Endothelial cell of umbilical vein (primary cell): ENCODE measurements around the gene SLC27A2. TPM values are rescaled to one million over a fixed set of nuclear protein-coding genes. Genes with fewer than 3 reads are reported as not detected.

Source experiments
- BruUV-seq: library from RNA; stranded (reverse); fragments of 400-500 nt; replicated peaks from 2 replicates; lab custom pipeline; 2021; lab: Mats Ljungman, UMichigan
- CTCF ChIA-PET: fragments of 300-600, 350-600 bp; sonication (Branson Sonifier 250); formaldehyde crosslinking; loops from one replicate; lab custom pipeline; 2021; ENCODE audit warnings: antibody characterized with exemption, inconsistent platforms; lab: Charles Lee
- POLR2A ChIA-PET: fragments of 300-600, 350-600 bp; sonication (Branson Sonifier 250); formaldehyde crosslinking; loops from one replicate; lab custom pipeline; 2021; ENCODE audit warnings: antibody characterized with exemption, inconsistent platforms; lab: Charles Lee
- DNase-seq: peaks from one replicate; pipeline ENCODE4 v3.0.0-alpha.2; 2011; ENCODE audit warnings: low read depth, low spot score
- FAIRE-seq: peaks from 2 replicates; lab custom pipeline; 2011; peaks lifted over from hg19 to GRCh38; lab: Jason Lieb, UNC
- H2AFZ ChIP-seq: 2 replicates; pipeline ENCODE4 v1.6.0; 2012; ENCODE audit warnings: low read depth, low read length, control low read depth, inconsistent platforms
- H3K27ac ChIP-seq: 2 replicates; pipeline ENCODE4 v1.5.1; 2011; ENCODE audit warnings: low read depth, mild to moderate bottlenecking, control low read depth, low read length, moderate library complexity; ENCODE audit not compliant: insufficient read depth
- H3K27me3 ChIP-seq, 2 experiments: 2 replicates each; pipeline versions ENCODE4 v1.6.0 to v1.6.1; 2011; ENCODE audit warnings: low read length in 2 of 2, mixed read lengths in 1 of 2; ENCODE audit not compliant: control insufficient read depth in 2 of 2, insufficient read depth in 2 of 2
- H3K36me3 ChIP-seq, 2 experiments: 2 replicates in 1 of 2; 3 replicates in 1 of 2; pipeline ENCODE4 v1.5.1; 2011; ENCODE audit warnings: low read length in 2 of 2, mild to moderate bottlenecking in 1 of 2, moderate library complexity in 1 of 2; ENCODE audit not compliant: control insufficient read depth in 2 of 2, insufficient read depth in 2 of 2; ENCODE audit errors: extremely low read depth in 1 of 2
- H3K4me1 ChIP-seq: 3 replicates; pipeline ENCODE4 v1.5.1; 2011; ENCODE audit warnings: mild to moderate bottlenecking, low read length; ENCODE audit not compliant: control insufficient read depth, insufficient read depth; ENCODE audit errors: extremely low read depth
- H3K4me2 ChIP-seq: 2 replicates; pipeline ENCODE4 v1.6.1; 2011; ENCODE audit warnings: low read length, control low read depth, mixed read lengths; ENCODE audit not compliant: insufficient read depth
- H3K4me3 ChIP-seq, 3 experiments: fragments of 200-600 bp in 1 of 3; sonication (generic), shearing (Covaris generic) in 1 of 3; replicated peaks in 1 of 3; 2 replicates each; pipeline ENCODE4 v1.5.1; 2011 to 2016; ENCODE audit warnings: control low read depth in 3 of 3, low read length in 3 of 3, mild to moderate bottlenecking in 2 of 3, inconsistent platforms in 1 of 3, low read depth in 1 of 3, moderate library complexity in 1 of 3; ENCODE audit not compliant: insufficient read depth in 1 of 3
- H3K79me2 ChIP-seq: 2 replicates; pipeline ENCODE4 v1.6.0; 2012; ENCODE audit warnings: low read length, inconsistent platforms; ENCODE audit not compliant: control insufficient read depth, insufficient read depth
- H3K9ac ChIP-seq: replicated peaks from 2 replicates; pipeline ENCODE3; 2011; ENCODE audit warnings: low read length, control low read depth; ENCODE audit not compliant: insufficient read depth; ENCODE audit errors: extremely low read depth
- H3K9me1 ChIP-seq: replicated peaks from 3 replicates; pipeline ENCODE4 v1.6.0; 2011; ENCODE audit warnings: mild to moderate bottlenecking, low read length; ENCODE audit not compliant: control insufficient read depth, insufficient read depth; ENCODE audit errors: extremely low read depth
- H3K9me3 ChIP-seq: replicated peaks from 2 replicates; pipeline ENCODE4 v1.5.1; 2012; ENCODE audit warnings: low read length, inconsistent platforms; ENCODE audit not compliant: control insufficient read depth, insufficient read depth
- H4K20me1 ChIP-seq: replicated peaks from 2 replicates; pipeline ENCODE3; 2011; ENCODE audit warnings: mild to moderate bottlenecking, low read length; ENCODE audit not compliant: control insufficient read depth, insufficient read depth; ENCODE audit errors: extremely low read depth
- EZH2 ChIP-seq: IDR thresholded peaks from 2 replicates; pipeline ENCODE4 v1.6.1; 2012; ENCODE audit warnings: borderline replicate concordance, low read depth, mild to moderate bottlenecking, moderate library complexity, low read length, inconsistent platforms; ENCODE audit not compliant: severe bottlenecking
- FOS ChIP-seq: IDR thresholded peaks from 2 replicates; pipeline ENCODE4 v1.6.1; 2011; ENCODE audit warnings: mild to moderate bottlenecking, low read length, moderate library complexity, borderline replicate concordance; ENCODE audit not compliant: insufficient read depth
- GATA2 ChIP-seq: IDR thresholded peaks from 2 replicates; pipeline ENCODE4 v1.7.0; 2011; ENCODE audit warnings: low read depth, mild to moderate bottlenecking, moderate library complexity, mixed read lengths, low read length; ENCODE audit not compliant: insufficient read length, insufficient read depth
- JUN ChIP-seq: IDR thresholded peaks from 2 replicates; pipeline ENCODE4 v1.6.1; 2011; ENCODE audit warnings: borderline replicate concordance, low read depth; ENCODE audit not compliant: insufficient read length, insufficient read depth
- MYC ChIP-seq: IDR thresholded peaks from one replicate; pipeline ENCODE4 v1.6.1; 2011; ENCODE audit warnings: mild to moderate bottlenecking, low read depth, low read length
- POLR2A ChIP-seq: IDR thresholded peaks from 2 replicates; pipeline ENCODE4 v1.6.1; 2012; ENCODE audit warnings: low read depth, mild to moderate bottlenecking, control low read depth, low read length
- POLR2AphosphoS5 ChIP-seq: IDR thresholded peaks from 2 replicates; pipeline ENCODE4 v1.6.1; 2012; ENCODE audit warnings: low read depth, mild to moderate bottlenecking, control low read depth, low read length, moderate library complexity; ENCODE audit not compliant: insufficient read depth
- dilution Hi-C: fragments of 300-500 bp; cut with MboI; formaldehyde crosslinking; loops from one replicate; pipeline ENCODE4 v1.15.0; 2019; ENCODE audit warnings: low sequenced_read_pairs; ENCODE audit not compliant: extremely low pct_ligation_motif_present
- intact Hi-C: fragments of 100-400 bp; cut with micrococcal nuclease; formaldehyde crosslinking; loops from one replicate; pipeline ENCODE4 v1.10.0; 2022
- polyA plus RNA-seq, 4 experiments: library from polyadenylated mRNA; depleted of rRNA in 3 of 4; stranded (reverse) in 3 of 4; unstranded in 1 of 4; fragments of >200 nt; gene quantifications; 2 replicates each; pipeline versions ENCODE4 v1.2.1 to v1.2.3, GENCODE V29; 2011 to 2012; ENCODE audit warnings: missing spikeins in 1 of 4
- total RNA-seq: library from RNA; stranded (reverse); gene quantifications from 2 replicates; pipeline ENCODE4 v1.2.3, GENCODE V29; 2021
- TF ChIP-seq, protein P1 (sequence below): IDR thresholded peaks from 2 replicates; pipeline ENCODE4 v1.6.1; 2011; ENCODE audit not compliant: insufficient read depth, insufficient read length

The SLC27A2 gene
- total and polyA plus RNA-seq, 2 donors (not counting 3 experiments of a cell fraction or from before 2014, with no cell fraction given): not detected

DNA sequence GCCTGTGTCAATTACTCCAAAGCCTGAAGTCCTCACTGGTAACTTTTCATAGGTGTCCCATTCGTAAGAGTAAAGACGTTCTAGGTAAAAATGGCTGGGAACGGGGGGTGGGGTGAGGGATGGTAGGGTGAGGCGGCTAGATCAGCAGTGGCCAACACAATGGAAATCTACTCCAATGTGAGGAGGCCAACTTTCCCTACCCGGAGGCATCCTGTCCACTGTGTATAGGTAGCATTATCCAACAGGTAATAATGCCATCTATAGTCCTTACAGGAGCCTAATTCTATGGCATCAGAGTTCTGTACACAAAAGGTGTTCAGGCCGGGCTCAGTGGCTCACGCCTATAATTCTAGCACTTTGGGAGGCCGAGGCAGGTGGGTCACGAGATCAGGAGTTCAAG, 54.4 kb downstream of the SLC27A2 start:
- no peaks in the 10 kb centered on the region for H4K20me1 ChIP-seq
- no TSS peak for BruUV-seq
- H3K4me1 ChIP-seq: no peaks in the 10 kb centered on the region
- POLR2A ChIA-PET: no interaction called here
- no peak overlapping the region for H3K27ac ChIP-seq
- dilution Hi-C loops: no loop called here
- no peaks in the 10 kb centered on the region for H3K79me2 ChIP-seq
- CTCF ChIA-PET: interaction anchor here (0.6 to 1.2 kb wide), 3 partner anchors 11 to 80 kb away, joined by 3 read pairs; no protein-coding TSS in a partner anchor
- H3K4me2 ChIP-seq: no peak overlapping the region
- no peaks in the 10 kb centered on the region for H3K27me3 ChIP-seq
- no peaks in the 10 kb centered on the region for H3K9me3 ChIP-seq
- TF ChIP-seq, protein P1, sequence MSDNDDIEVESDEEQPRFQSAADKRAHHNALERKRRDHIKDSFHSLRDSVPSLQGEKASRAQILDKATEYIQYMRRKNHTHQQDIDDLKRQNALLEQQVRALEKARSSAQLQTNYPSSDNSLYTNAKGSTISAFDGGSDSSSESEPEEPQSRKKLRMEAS: no peak
- TF ChIP-seq EZH2 (no peak), POLR2A (no peak), FOS (no peak), GATA2 (no peak), POLR2AphosphoS5 (no peak)
- no peaks in the 10 kb centered on the region for H3K9me1 ChIP-seq
- FAIRE-seq: no peak
- H3K4me3 ChIP-seq: no peak overlapping the region
- H3K36me3 ChIP-seq: no peaks in the 10 kb centered on the region
- intact Hi-C loops: no loop called here
- H2AFZ ChIP-seq: no peak overlapping the region
- no peak for DNase-seq
- no peak overlapping the region for H3K9ac ChIP-seq

DNA sequence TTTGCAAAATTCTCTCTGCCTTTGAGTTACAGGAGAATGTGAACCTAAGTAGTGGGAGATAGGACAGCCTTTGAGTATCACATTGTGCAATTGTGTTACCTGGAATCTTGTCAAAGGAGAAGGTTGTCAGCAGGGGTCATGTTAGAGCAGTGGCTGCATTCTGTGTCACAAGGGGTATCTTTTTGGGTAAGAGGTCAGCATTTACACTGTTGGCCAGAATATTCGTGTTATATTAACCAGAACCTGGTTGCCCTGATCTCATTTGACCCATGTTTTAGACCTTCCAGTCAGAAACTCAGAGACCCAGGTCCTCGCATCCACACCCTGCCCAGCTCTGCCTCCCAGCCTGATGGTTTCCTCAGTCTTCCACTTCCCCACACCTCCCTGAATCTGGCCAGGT, 56.3 kb downstream of the SLC27A2 start:
- H2AFZ ChIP-seq: no peak overlapping the region
- ChIA-PET POLR2A (interaction anchor here (0.6 kb wide), 1 partner anchor 19 kb away, joined by 4 read pairs; no protein-coding TSS in a partner anchor), CTCF (no interaction called here)
- H3K79me2 ChIP-seq: no peaks in the 10 kb centered on the region
- FAIRE-seq: no peak
- H4K20me1 ChIP-seq: no peaks in the 10 kb centered on the region
- no peak for DNase-seq
- H3K9ac ChIP-seq: no peak overlapping the region
- H3K36me3 ChIP-seq: no peaks in the 10 kb centered on the region
- H3K27me3 ChIP-seq: no peaks in the 10 kb centered on the region
- intact Hi-C loops (no loop called here), dilution Hi-C loops (no loop called here)
- no peak overlapping the region for H3K27ac ChIP-seq
- H3K9me3 ChIP-seq: no peaks in the 10 kb centered on the region
- no peak overlapping the region for H3K4me3 ChIP-seq
- H3K9me1 ChIP-seq: no peaks in the 10 kb centered on the region
- BruUV-seq: no TSS peak
- no peak for TF ChIP-seq MYC
- TF ChIP-seq JUN: no peak
- TF ChIP-seq FOS: no peak
- TF ChIP-seq, protein P1: no peak
- H3K4me1 ChIP-seq: no peaks in the 10 kb centered on the region
- H3K4me2 ChIP-seq: no peak overlapping the region
